ENCODE data around the gene XPOT. TPM values are rescaled to one million over a fixed set of nuclear protein-coding genes. Genes with fewer than 3 reads are reported as not detected.
"Not testable (repeated sequence)": the region's sequence is repeated elsewhere in the genome, so short reads cannot be mapped to it uniquely, and the experiment has no call there.

XPOT gene, protein sequence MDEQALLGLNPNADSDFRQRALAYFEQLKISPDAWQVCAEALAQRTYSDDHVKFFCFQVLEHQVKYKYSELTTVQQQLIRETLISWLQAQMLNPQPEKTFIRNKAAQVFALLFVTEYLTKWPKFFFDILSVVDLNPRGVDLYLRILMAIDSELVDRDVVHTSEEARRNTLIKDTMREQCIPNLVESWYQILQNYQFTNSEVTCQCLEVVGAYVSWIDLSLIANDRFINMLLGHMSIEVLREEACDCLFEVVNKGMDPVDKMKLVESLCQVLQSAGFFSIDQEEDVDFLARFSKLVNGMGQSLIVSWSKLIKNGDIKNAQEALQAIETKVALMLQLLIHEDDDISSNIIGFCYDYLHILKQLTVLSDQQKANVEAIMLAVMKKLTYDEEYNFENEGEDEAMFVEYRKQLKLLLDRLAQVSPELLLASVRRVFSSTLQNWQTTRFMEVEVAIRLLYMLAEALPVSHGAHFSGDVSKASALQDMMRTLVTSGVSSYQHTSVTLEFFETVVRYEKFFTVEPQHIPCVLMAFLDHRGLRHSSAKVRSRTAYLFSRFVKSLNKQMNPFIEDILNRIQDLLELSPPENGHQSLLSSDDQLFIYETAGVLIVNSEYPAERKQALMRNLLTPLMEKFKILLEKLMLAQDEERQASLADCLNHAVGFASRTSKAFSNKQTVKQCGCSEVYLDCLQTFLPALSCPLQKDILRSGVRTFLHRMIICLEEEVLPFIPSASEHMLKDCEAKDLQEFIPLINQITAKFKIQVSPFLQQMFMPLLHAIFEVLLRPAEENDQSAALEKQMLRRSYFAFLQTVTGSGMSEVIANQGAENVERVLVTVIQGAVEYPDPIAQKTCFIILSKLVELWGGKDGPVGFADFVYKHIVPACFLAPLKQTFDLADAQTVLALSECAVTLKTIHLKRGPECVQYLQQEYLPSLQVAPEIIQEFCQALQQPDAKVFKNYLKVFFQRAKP
- 39.8 and 57.5 TPM in 2 replicates for total RNA-seq (2014; rRNA removed; shearing (Covaris generic))

DNA sequence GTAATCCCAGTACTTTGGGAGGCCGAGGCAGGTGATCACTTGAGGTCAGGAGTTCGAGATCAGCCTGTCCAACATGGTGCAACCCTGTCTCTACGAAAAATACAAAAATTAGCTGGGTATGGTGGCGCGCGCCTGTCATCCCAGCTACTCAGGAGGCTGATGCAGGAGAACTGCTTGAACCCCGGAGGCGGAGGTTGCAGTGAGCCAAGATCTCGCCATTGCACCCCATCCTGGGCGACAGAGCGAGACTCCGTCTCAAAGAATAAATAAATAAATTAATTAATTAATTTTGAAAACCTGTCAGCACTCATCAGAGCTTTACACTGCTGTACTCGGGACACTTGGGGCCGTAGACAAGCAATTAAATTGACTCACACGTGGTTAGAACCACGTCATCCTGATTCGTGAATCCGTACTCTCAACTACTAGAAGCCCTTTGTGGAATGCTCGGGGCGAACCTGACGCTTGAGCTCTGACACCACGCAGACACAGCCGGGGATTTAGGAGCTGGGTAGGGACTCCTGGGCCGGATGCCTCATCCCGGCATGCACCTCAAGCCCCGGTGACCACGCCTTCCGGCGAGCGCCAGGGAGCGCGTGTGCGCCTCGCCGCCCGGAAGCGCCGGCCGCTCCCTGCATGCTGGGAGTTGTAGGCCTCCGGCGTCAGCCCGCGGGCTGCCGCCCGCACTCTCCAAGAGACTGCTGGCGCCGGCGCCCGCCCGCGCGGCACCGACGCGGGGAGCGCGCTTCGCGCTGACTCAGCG, at the start of gene XPOT:
XPOT (plus strand) TSS at position 686 of the 763 bp plus-strand sequence. CDS start 5,644 bp downstream, outside the sequence.
- peak; percentile 96 for DNase-seq (ENCODE audit: low read depth)

DNA sequence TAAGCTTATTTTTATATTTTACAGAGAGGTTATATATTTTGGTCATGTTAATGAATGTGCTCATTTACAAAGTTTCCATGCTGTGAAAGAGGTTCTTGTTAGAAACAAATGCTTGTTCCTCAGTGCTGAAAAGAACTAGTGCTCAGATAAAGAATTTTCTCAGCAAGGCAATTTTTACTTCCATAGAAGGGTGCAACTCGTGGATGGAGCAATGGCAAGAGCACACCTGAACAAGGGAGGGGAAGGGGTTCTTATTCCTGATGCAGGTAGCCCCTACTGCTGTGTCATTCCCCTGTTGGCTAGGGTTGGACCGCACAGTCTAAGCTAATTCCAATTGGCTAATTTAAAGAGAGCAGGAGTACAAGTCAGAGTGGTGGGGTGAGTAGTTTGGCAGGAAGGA, 48.0 kb upstream of the XPOT start:
- DNase-seq (ENCODE audit: low read depth), result not testable (repeated sequence)

- not testable (repeated sequence) for DNase-seq (ENCODE audit: low read depth)
These were observed 43.0 kb upstream of the XPOT start for GRCh38 chr12:64361173-64361572.

DNA sequence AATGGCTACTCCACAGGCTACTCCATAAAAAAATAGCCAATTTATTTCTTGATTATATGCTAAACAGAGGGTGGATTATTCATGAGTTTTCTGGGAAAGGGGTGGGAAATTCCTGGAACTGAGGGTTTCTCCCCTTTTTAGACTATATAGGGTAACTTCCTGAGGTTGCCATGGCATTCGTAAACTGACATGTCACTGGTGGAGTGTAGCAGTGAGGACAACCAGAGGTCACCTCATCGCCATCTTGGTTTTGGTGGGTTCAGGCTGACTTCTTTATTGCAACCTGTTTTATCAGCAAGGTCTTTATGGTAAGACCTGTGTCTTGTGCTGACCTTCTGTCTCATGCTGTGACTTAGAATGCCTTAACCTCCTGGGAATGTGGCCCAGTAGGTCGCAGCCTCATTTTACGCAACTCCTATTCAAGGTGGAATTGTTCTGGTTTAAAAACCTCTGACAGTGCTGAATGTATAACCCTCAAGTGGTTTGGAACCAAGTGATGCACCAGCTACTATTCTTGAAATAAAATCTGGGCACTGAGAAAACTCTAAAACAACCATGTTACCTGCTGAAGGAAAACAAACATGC, 41.4 kb upstream of the XPOT start:
- DNase-seq (ENCODE audit: low read depth), result no peak

- no peak for DNase-seq (ENCODE audit: low read depth)
These were observed 20.5 kb upstream of the XPOT start for GRCh38 chr12:64383675-64384074.

GRCh38 chr12:64385019-64385418, 19.2 kb upstream of the XPOT start:
- DNase-seq (ENCODE audit: low read depth), result no peak

GRCh38 chr12:64385468-64385867, 18.7 kb upstream of the XPOT start:
- peak; percentile 32 for DNase-seq (ENCODE audit: low read depth)

DNA sequence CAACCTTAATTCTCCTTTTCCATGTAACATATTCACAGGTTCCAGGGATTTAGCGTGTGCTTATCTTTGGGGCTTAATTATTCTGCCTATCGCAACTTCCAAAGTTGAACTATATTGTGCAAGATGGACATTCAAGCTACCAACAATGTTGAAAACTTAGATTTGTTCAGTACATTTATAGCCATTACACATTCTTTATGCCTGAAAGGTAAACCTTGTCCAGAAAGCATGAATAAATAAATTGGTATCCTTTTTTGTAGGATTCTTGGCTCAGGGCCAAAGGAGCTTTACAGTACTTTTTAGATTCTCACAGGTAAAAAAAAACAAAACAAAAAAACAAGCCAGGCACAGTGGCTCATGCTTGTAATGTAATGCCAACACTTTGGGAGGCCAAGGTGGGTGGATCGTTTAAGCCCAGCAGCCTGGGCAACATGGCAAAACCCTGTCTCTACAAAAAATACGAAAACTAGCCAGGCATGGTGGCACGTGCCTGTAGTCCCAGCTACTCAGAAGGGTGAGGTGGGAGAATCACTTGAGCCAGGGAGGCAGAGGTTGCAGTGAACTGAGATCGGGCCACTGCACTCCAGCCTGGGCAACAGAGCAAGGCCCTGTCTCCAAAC, 16.9 kb upstream of the XPOT start:
- no peak for DNase-seq (ENCODE audit: low read depth)

DNA sequence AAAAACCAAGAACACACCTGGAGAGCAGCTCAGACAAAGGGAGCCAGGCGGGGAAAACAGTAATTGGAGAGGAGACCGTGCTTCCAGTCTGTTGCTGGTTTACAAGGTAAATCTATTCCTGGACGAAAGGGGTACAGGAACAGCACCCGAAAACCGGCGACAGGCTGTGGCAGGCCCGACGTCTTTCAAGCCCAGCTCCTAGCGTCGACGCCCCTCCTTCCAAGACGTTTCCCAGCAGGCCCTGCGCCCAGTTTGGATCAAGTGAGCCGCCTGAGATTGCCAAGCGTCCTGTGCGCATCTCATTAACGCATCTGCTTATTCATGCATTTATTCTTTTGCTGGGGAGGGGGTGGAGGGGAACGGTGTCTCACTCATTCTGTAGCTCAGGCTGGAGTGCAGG, 15.0 kb upstream of the XPOT start:
- DNase-seq (ENCODE audit: low read depth), result no peak

GRCh38 chr12:64390275-64390851, 13.8 kb upstream of the XPOT start, which contains the start of gene C12orf56:
Gene C12orf56 (minus strand): TSS chr12:64390758. CDS start chr12:64390565, 193 bp downstream.
- no peak for DNase-seq (ENCODE audit: low read depth)

GRCh38 chr12:64392221-64392620, 12.0 kb upstream of the XPOT start:
- DNase-seq (ENCODE audit: low read depth), result peak; percentile 44

GRCh38 chr12:64395739-64396138, 8.5 kb upstream of the XPOT start:
- no peak for DNase-seq (ENCODE audit: low read depth)

- DNase-seq (ENCODE audit: low read depth), result peak; percentile 49
These were observed 4.2 kb upstream of the XPOT start for GRCh38 chr12:64400041-64400440.

DNA sequence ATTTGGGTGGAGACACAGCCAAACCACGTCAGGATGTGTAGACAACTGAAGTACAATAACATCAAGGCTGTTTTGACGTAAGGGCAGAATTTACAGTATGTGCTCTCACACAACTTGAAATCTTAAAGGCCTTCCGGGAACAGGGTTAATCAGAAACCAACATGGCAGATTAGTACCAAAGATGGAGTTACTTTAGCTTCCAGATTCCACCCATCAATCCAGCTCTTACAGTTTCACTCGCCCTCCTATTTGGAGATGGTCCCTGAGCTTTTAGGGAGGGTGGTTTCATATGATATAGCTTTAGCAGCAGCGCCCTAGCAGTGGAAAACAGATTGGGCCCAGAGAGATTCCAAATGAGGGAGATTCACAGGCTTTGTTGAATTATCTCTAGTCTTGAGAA, 2.0 kb upstream of the XPOT start:
- DNase-seq (ENCODE audit: low read depth), result no peak

DNA sequence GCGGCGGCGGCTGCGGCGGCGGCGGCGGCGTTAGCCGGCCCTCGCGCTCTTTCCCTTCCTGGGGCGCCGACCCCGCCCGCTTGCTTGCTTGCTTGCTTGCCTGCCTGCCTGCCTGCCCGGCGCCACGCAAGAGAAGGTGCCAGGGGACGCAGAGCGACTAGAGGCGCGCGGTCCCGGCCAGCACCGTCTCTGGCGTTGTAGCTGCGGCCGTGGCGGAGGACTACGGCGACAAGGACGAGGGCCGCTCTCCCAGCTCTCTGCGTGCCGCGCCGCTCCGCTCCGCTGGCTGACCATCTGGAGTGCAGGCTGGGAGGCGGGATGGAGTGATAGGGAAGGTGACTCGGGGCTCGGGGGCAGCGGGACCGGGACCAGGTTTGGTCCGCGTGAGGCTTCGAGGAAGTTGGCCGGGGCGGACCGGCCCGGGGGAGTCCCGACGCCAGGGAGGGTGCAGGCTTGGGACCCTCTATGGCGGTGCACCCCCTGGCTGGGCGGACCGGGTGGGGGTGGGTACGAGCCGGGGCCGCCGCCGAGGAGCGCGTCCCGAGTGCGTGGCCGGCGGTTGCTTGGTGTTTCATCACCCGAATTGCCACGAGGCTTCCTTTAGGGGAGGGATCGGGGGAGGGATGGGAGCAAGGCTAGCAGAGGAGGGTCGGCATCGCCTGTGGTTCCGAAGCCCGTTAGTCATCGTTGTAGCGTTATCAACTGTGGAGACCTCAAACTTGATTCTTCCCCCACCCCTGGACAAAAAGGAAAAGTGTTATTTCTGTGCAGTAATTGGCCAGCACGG, 471 bp downstream of the XPOT start:
- peak; percentile 67 for DNase-seq (ENCODE audit: low read depth)

DNA sequence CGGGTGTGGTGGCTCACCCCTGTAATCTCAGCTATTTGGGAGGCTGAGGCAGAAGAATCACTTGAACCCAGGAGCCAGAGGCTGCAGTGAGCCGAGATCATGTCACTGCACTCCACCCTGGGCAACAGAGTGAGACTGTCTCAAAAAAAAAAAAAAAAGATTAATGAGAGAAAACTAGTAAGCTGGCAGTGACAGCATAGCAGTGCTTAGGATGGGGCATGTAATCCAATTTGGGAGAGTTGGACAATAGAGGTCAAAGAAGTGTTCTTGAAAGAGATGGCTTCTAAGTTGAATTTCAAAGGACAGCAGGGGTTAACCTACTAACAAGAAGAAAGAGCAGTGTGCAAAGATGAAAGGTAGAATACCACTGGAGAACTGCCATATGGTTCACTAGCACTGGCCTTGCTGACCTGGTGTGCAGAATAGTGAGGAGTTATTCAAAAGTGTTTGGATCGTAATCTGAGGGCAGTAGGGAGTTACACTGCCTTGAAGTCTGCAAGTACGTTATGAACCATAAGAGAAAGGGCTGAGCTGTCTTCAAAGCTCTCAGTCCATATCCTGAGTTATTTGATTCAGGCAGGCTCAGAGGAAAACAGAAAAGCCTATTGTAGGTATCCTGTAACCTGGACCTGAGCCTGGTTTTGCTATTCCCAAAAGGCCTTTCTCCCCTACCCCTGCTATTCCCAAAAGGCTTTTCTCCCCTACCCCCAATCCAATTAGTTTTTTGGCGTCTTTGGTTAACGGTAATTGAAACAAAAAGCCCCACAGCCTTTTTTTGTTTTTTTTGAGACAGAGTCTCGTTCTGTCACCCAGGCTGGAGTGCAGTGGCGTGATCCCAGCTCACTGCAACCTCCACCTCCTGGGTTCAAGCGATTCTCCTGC, 3.4 kb downstream of the XPOT start:
- DNase-seq (ENCODE audit: low read depth), result no peak

DNA sequence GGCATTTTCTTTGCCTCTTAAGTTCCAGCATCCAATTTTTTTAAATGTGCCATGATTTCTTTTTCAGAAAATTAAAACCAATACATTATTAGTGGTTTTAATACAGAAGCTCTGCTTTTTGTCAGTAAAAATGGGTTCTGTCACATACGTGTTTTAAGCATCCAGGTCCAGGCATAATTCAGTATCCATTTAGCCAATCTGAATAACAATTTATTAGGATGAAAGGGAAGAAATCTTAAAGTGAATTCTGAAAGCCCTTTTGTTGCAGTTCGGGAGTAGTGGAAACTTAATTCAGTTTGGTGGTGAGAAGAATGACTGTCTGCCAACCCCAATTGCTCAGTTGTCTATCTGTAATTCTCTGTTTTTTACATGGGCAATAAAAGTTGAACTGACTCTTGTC, 7.2 kb downstream of the XPOT start:
- no peak for DNase-seq (ENCODE audit: low read depth)

DNA sequence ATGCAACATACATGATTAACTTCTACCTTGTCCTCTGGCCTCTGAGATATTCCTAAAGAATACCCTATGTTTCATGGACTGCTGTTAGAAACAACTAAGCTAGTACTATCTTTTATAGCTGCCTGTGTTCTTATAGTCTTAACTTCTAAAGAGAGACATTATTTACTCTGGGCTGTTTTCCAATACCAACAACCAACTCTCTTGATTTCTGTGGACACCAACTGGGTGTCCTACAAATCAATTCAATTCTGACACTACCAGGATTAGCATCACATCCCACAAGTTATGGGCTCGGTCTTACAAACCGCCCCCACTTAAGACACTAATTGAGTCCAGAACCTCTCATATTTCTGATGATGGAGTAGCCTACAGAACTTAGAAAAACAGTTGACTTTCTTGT, 8.3 kb downstream of the XPOT start:
- no peak for DNase-seq (ENCODE audit: low read depth)

GRCh38 chr12:64413884-64414283, 9.7 kb downstream of the XPOT start:
- DNase-seq (ENCODE audit: low read depth), result no peak

Data from M059J (cell line).